Ishikawa (cell line): ENCODE data around the gene NOS2.

Experiments
- CREB1 ChIP-seq: IDR thresholded peaks from 2 replicates; pipeline ENCODE4 v1.6.1; 2012; ENCODE audit warnings: low read depth
- EP300 ChIP-seq: IDR thresholded peaks from 2 replicates; pipeline ENCODE4 v1.6.1; 2012; ENCODE audit warnings: borderline replicate concordance
- RAD21 ChIP-seq: IDR thresholded peaks from 2 replicates; pipeline ENCODE4 v1.6.1; 2012; ENCODE audit warnings: low read depth
- YY1 ChIP-seq: IDR thresholded peaks from 2 replicates; pipeline ENCODE4 v1.6.1; 2012; ENCODE audit warnings: low read depth
- ZBTB7A ChIP-seq: IDR thresholded peaks from 2 replicates; pipeline ENCODE4 v1.6.1; 2012; ENCODE audit warnings: low read depth

- no peak for TF ChIP-seq YY1
- TF ChIP-seq EP300, result no peak
- no peak for TF ChIP-seq CREB1
- no peak for TF ChIP-seq ZBTB7A
- TF ChIP-seq RAD21, result no peak
Observed at GRCh38 chr17:27770877-27771276, 29.5 kb downstream of the NOS2 start.
